ENCODE measurements around the gene ARHGAP12.

Gene ARHGAP12

DNA sequence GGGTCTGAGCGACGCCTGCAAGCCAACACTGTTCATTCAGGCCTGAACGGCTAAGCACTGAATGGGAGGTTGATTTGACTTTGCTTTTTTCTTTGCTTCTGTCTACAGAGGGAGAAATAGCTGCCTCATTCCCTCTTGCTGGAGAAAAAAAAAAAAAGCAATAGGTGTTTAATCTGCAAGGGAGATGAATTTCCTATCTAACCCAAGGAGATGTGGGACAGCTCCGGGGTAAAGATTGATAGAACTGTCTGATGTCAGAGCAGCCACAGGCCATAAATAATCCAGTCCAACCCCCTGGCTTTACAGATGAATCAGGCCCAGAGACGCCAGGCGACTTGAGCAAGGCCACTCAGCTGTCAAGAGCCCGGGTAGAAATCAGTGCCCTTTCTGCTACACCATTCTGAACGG is 168.0 kb downstream of the ARHGAP12 start:
- DNase-seq = no peak

DNA sequence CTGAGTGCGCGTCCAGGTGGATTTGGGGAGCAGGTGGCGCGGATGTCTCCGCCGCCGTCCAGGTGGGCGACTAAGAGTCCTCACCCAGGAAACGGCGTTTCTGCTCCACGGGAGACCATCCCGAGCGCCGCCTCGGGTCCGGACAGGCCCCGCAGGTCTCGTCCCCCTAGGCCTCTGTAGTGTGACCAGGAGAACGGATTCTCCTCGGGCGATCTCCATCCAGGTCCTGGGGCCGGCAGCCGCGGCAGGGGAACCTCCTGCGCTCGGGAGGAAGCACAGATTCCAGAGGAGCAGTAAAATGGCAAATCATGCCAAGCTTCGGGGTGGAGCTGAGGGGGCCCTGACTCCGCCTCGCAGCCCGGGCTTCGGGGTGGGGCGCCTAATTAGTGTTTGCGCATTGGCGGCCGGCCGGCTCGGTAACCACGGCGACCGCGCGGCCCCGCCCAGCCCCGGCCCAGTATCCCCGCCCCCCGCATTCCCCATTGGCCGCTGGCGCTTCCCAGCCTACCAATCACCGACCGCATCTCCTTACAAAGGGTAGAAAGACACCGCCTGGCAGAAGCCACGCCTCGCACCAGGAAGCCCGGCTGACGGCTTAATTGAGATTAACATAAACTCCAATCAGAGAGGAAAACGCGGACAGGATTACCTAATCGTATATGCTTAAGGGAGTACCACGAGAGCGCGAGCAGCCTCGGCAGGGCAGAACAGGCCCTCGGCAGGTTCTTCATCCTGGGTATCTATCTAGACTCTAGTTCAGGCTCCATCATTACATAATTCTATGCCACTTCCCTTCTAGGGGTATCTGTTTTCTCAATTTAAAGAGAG is 168.6 kb downstream of the ARHGAP12 start:
- peak; percentile 91 for DNase-seq

DNA sequence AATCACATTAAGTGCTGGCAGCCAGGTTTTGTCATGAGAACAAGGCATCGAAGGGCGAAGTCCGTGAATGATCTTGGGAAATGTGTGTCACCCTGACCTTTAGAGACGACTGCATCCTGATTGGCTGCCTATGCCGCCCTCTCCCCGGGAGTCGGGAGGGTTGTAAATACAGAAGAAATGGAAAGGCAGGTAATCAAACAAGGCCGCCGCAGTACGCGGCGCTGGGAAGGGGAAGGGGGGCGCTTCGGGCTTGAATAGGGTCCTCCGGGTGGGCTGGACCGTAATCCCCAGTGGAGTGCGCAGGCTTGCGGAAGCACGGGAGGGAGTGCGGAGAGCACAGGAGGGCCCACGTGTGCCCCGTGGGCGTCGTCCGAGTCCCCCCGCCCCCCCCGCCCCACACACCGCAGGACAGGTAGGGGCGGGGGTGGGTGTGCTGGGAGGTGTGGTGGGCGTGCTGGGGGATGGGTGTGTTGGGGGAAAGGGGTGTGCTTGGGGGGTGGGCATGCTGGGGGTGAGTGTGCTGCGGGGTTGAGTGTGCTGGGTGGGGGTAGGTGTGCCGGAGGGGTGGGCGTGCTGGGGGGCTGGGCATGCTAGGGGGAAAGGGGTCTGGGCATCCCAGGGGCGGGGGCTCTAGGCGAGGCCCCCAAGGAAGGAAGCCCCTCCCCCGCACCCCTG is 169.4 kb downstream of the ARHGAP12 start:
- peak; percentile 58 for DNase-seq

DNA sequence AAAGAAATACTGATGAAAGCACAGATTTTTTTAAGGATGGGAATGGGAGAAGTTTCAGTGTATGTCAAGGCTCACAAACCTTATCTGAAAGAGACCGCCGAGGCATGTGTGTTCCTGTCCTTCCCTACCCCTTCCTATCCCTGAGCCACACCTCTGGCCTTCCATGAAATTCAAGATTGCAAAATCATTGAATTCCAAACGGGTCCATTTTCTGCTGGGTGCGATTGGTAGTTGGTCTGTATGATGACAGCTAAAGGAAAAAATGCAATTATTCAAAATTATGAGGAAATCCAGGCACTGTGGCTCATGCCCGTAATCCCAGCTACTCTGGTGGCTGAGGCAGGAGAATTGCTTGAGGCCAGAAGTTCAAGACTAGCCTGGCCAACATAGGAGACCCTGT is 170.1 kb downstream of the ARHGAP12 start:
- no peak for DNase-seq

GRCh38 chr10:31757831-31758230 is 170.8 kb downstream of the ARHGAP12 start:
- DNase-seq = no peak

DNA sequence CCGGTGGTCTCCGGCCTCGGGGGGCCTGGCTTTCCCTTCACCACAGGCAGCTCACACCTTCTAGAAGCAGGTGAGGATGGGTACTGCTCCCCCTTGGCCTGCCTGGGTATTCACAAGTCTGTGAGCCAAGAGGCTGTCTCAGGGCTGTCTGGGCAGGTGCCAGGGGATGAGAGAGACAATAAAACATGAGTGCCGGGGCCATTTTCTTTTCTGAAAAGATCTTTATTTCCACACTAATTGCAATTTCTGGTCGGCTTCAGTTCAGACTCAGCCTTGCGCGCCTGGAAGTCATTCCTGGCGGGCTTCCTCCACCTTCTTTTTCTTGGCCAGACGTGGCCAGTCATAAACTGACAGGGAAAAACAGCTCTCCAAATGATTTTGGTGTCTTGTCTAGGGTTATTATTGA is 171.2 kb downstream of the ARHGAP12 start:
- DNase-seq = no peak

- no peak for DNase-seq
These were observed 171.9 kb downstream of the ARHGAP12 start for GRCh38 chr10:31756729-31757110.

DNA sequence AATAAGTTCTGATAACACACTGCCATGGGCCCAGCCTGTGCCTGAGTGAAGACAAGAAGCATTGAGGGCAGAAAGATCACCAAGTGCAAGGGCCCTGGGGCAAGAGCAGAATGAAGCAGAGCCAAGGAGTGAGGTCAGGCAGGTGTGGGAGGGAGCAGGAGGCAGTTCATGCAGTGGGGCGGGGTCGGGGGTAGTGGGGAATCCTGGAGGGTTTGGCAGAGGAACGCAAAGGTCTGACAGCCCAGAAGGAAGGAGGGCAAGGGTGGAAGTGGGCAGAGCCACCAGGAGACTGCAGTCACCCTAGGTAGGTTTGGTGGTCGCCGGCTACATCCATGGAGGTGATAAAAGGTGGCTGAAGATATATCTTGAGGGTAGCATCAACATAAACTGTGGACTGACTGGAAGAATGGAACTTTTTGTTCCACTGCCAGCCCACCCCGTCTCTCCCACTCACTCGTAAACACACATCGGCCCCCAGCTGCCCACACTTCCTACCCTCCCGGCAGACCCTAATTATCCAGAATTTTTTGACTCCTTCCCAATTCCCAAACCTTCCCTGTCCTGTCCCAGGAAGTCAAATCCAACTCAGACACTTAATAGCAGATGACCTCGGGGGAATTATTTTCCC is 172.4 kb downstream of the ARHGAP12 start:
- DNase-seq = no peak
